Measurements from ENCODE around the gene GRB10.

GRB10 gene

DNA sequence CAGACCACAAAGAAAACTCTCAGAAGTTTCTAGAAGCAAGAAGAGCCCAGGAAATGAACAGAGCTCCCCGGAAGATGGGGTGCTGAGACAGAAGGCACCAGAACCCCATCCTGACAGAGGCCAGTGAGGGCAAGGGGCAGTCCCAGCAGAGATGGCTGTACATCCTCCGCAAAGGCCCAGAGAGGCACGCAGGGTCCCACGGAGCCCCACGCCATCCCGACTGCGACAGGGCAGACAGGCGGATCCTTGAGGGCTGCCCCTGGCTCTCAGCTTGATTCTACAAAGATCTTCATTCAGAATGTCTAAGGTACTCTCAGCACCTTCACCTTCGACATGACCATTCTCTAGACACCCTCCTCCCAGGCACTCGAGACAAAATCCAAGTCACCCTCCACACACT lies 109.6 kb downstream of the GRB10 start:
- Histone ChIP-seq H3K27me3 (ENCODE audit: control insufficient read depth in 1 of 2, insufficient read depth in 2 of 2, low read length in 2 of 2) (no peaks in the 10 kb centered on the region), H3K9me3 (ENCODE audit: low read length) (no peaks in the 10 kb centered on the region), H3K27ac (ENCODE audit: low read depth, low read length) (no peak overlapping the region), H3K36me3 (ENCODE audit: insufficient read depth, low read length) (peaks cover 17% of the 10 kb centered on the region), H3K4me1 (ENCODE audit: insufficient read depth, low read length) (peaks cover 48% of the 10 kb centered on the region), H3K4me3 (ENCODE audit: low read depth in 1 of 2, low read length in 2 of 2) (no peak overlapping the region), H3K9ac (ENCODE audit: low read length) (no peak overlapping the region)

DNA sequence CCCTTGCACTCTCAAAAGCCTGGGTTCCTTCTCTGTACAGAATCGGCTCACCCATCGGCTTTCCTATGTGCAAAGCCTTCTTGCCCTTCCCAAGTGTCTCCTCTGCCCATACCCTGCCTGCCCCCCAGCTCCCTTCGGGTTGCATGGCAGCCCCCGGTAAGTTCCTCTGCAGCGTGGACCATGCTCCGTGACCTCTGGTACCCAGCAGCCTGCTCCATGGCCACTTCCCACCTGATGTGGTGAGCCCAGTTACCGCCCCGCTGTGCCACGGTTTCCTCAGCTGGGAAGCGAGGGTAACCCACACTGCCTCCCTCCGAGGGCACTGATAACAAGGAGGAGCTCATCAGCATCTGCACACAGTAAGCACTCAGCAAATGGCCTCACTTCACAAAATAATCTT lies 110.7 kb downstream of the GRB10 start:
- no peak overlapping the region for H3K27ac ChIP-seq (ENCODE audit: low read depth, low read length)
- H3K9ac ChIP-seq (ENCODE audit: low read length) = no peak overlapping the region
- H3K27me3 ChIP-seq (ENCODE audit: control insufficient read depth in 1 of 2, insufficient read depth in 2 of 2, low read length in 2 of 2) = no peaks in the 10 kb centered on the region
- H3K9me3 ChIP-seq (ENCODE audit: low read length) = no peaks in the 10 kb centered on the region
- H3K36me3 ChIP-seq (ENCODE audit: insufficient read depth, low read length) = peaks cover 17% of the 10 kb centered on the region
- peaks cover 48% of the 10 kb centered on the region for H3K4me1 ChIP-seq (ENCODE audit: insufficient read depth, low read length)
- no peak overlapping the region for H3K4me3 ChIP-seq (ENCODE audit: low read depth in 1 of 2, low read length in 2 of 2)

DNA sequence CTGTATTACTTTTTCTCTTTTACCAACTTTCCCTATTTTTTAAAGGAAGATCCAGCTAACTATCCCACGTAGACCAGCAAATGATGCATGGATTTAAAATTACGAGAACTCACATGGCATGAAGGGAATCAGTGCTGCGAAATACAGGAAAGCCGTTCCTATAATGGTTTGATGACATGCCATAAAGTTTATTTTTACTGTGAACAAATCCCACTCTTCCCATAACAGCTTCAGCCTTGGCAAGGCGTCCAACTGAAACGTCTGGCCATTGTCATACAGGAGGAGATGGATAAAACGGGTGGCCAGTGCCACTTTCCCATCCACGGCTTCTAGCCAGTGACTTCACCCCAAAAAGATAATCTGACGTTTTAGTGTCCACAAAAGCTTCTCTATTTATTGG lies 111.3 kb downstream of the GRB10 start:
- Histone ChIP-seq H3K9me3 (ENCODE audit: low read length) (no peaks in the 10 kb centered on the region), H3K36me3 (ENCODE audit: insufficient read depth, low read length) (peaks cover 17% of the 10 kb centered on the region), H3K4me3 (ENCODE audit: low read depth in 1 of 2, low read length in 2 of 2) (no peak overlapping the region), H3K9ac (ENCODE audit: low read length) (no peak overlapping the region), H3K27me3 (ENCODE audit: control insufficient read depth in 1 of 2, insufficient read depth in 2 of 2, low read length in 2 of 2) (no peaks in the 10 kb centered on the region), H3K4me1 (ENCODE audit: insufficient read depth, low read length) (peaks cover 44% of the 10 kb centered on the region), H3K27ac (ENCODE audit: low read depth, low read length) (no peak overlapping the region)

DNA sequence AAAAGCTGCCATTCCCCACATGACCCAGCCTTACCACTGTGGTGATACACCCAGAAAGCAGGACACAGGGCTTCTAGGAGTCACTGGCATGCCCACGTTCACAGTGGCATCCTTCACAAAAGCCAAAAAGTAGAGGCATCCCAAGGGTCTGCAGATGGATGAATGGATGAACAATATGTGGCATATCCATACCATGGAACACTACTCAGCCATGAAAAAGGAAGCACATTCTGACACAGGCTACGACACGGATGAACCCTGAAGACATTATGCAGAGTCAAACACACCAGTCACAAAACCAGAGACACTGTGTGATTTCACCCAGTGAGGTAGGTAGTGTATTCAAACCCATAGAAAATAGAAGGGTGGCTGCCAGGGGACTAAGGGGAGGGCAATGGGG lies 112.8 kb downstream of the GRB10 start:
- H3K9ac ChIP-seq (ENCODE audit: low read length) = no peak overlapping the region
- H3K27me3 ChIP-seq (ENCODE audit: control insufficient read depth in 1 of 2, insufficient read depth in 2 of 2, low read length in 2 of 2) = no peaks in the 10 kb centered on the region
- peaks cover 17% of the 10 kb centered on the region for H3K36me3 ChIP-seq (ENCODE audit: insufficient read depth, low read length)
- peaks cover 44% of the 10 kb centered on the region for H3K4me1 ChIP-seq (ENCODE audit: insufficient read depth, low read length)
- no peaks in the 10 kb centered on the region for H3K9me3 ChIP-seq (ENCODE audit: low read length)
- no peak overlapping the region for H3K27ac ChIP-seq (ENCODE audit: low read depth, low read length)
- no peak overlapping the region for H3K4me3 ChIP-seq (ENCODE audit: low read depth in 1 of 2, low read length in 2 of 2)

DNA sequence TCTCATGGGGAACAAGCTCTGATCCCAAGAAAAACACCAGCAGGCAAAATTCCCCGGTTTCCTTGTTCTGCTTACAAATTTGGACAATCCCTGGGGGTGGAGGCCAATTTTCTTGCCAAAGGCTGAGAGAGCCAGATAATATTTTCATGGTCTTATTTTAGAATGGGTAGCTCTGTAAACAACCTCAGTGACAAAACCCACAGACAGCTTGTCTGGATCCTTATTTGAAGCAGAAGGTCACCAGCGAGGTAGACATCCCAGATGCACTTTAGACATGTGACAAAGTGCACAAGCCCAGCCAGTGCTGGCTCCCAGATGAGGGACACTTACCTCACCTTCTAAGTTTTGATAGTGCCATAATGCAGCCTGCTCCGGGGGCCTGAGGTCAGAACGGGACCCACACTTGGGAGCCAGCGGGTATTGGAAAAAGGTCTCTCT lies 114.9 kb downstream of the GRB10 start:
- Histone ChIP-seq H3K9me3 (ENCODE audit: low read length) (no peaks in the 10 kb centered on the region), H3K27me3 (ENCODE audit: control insufficient read depth in 1 of 2, insufficient read depth in 2 of 2, low read length in 2 of 2) (no peaks in the 10 kb centered on the region), H3K36me3 (ENCODE audit: insufficient read depth, low read length) (peaks cover 5% of the 10 kb centered on the region), H3K4me1 (ENCODE audit: insufficient read depth, low read length) (peaks cover 39% of the 10 kb centered on the region), H3K9ac (ENCODE audit: low read length) (peak overlapping the region; percentile 7), H3K27ac (ENCODE audit: low read depth, low read length) (peak overlapping the region; percentile 55), H3K4me3 (ENCODE audit: low read depth in 1 of 2, low read length in 2 of 2) (peak overlapping the region in 1 of 2 donors; percentile 1)

DNA sequence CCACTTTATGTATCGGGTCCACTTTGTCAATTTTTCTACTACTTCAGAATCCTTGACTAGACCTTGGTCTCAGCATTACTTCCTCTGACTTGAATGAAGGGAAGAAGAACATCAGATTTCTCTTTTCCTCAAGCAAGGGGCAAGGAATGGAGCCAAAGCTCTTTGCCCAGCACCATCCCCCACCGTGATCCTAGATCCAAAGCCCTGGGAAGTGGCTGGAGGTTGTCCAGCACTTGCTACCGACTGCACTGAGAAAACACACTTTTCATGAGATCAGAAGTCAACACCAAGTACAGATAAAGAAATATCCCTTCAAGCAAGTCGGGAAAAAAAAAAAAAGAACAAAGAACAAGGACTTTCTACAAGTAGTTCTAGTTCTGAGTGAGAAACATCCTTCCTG lies 115.4 kb downstream of the GRB10 start:
- Histone ChIP-seq H3K4me3 (ENCODE audit: low read depth in 1 of 2, low read length in 2 of 2) (peak overlapping the region in 1 of 2 donors; percentile 7), H3K27ac (ENCODE audit: low read depth, low read length) (peak overlapping the region; percentile 55), H3K36me3 (ENCODE audit: insufficient read depth, low read length) (peaks cover 3% of the 10 kb centered on the region), H3K4me1 (ENCODE audit: insufficient read depth, low read length) (peaks cover 39% of the 10 kb centered on the region), H3K27me3 (ENCODE audit: control insufficient read depth in 1 of 2, insufficient read depth in 2 of 2, low read length in 2 of 2) (no peaks in the 10 kb centered on the region), H3K9ac (ENCODE audit: low read length) (peak overlapping the region; percentile 7), H3K9me3 (ENCODE audit: low read length) (no peaks in the 10 kb centered on the region)

DNA sequence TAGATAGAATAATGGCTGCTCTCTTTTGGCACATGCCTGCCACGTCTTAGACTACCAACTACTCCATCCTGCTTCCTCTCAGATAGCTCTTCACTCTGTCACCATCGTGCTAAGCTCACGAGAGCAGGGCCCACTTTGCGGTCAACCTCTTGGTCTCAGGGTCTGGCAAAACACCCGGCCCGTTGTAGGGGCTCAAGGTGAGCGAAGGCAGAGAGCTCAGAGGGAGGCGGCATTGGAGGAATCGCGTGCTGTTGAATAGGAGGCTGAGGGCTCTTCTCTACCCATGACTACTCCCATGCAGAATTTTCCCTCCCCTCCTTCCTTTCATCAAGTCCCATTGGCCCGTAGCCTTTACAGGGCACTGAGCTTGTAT lies 116.6 kb downstream of the GRB10 start:
- no peaks in the 10 kb centered on the region for H3K27me3 ChIP-seq (ENCODE audit: control insufficient read depth in 1 of 2, insufficient read depth in 2 of 2, low read length in 2 of 2)
- H3K4me1 ChIP-seq (ENCODE audit: insufficient read depth, low read length) = peaks cover 39% of the 10 kb centered on the region
- H3K27ac ChIP-seq (ENCODE audit: low read depth, low read length) = no peak overlapping the region
- peaks cover under 1% of the 10 kb centered on the region for H3K36me3 ChIP-seq (ENCODE audit: insufficient read depth, low read length)
- H3K9ac ChIP-seq (ENCODE audit: low read length) = no peak overlapping the region
- no peak overlapping the region for H3K4me3 ChIP-seq (ENCODE audit: low read depth in 1 of 2, low read length in 2 of 2)
- H3K9me3 ChIP-seq (ENCODE audit: low read length) = no peaks in the 10 kb centered on the region

DNA sequence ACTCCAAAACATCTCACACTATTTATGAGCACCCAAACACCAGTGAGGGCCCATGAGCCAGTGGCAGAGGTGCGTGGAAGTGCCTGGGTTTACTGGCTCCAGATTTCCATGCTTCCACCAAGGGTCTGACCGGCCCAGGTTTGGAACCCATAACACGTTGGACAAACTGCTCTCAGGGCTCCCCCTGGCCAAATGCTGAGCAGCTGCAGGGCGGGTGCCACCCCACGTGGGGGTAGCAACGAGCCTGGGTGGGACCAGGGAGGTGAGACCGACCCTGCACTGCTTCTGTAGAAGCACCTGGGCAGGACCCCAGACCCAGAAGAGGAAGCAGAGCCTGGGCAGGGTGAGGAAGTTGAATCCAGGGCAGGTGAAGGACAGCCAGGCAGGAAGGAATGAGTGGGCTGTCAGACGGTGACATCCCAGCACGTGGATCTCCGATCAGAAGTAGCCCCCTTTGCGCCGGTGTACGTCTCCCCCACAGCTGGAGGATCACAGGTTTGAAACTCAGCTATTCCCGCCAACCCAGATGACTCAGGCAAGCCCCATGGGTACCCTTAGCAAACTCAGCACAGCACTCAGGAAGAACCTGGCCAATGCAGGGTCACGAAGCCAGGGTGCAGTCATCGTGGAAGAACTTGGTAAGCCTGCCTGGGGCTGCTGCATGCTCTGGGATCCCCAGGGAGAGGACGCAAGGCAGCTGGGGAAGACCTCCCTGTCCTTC lies 117.1 kb downstream of the GRB10 start:
- Histone ChIP-seq H3K27ac (ENCODE audit: low read depth, low read length) (no peak overlapping the region), H3K4me1 (ENCODE audit: insufficient read depth, low read length) (peaks cover 34% of the 10 kb centered on the region), H3K9me3 (ENCODE audit: low read length) (no peaks in the 10 kb centered on the region), H3K36me3 (ENCODE audit: insufficient read depth, low read length) (peaks cover 5% of the 10 kb centered on the region), H3K9ac (ENCODE audit: low read length) (no peak overlapping the region), H3K4me3 (ENCODE audit: low read depth in 1 of 2, low read length in 2 of 2) (no peak overlapping the region), H3K27me3 (ENCODE audit: control insufficient read depth in 1 of 2, insufficient read depth in 2 of 2, low read length in 2 of 2) (no peaks in the 10 kb centered on the region)

DNA sequence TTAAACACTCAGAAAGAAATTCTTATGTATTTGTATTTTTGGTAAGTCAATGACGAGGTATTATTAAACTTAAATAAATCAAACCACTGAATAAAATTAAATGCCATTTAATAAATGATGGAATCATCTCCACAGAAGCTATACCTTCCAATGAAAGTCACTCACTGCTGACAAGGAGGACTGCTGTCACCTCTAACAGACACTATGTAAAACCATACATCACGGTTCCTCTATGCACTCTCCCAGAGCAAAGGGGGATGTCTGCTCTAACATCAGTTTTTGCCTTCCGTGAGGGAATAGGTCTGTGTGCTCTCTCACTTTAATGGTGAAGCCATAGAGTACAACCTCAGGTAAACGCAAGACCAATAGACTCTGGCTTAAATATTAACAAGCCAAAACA lies 117.8 kb downstream of the GRB10 start:
- Histone ChIP-seq H3K4me3 (ENCODE audit: low read depth in 1 of 2, low read length in 2 of 2) (no peak overlapping the region), H3K9ac (ENCODE audit: low read length) (no peak overlapping the region), H3K9me3 (ENCODE audit: low read length) (no peaks in the 10 kb centered on the region), H3K27me3 (ENCODE audit: control insufficient read depth in 1 of 2, insufficient read depth in 2 of 2, low read length in 2 of 2) (no peaks in the 10 kb centered on the region), H3K36me3 (ENCODE audit: insufficient read depth, low read length) (peaks cover 5% of the 10 kb centered on the region), H3K4me1 (ENCODE audit: insufficient read depth, low read length) (peaks cover 34% of the 10 kb centered on the region), H3K27ac (ENCODE audit: low read depth, low read length) (no peak overlapping the region)

DNA sequence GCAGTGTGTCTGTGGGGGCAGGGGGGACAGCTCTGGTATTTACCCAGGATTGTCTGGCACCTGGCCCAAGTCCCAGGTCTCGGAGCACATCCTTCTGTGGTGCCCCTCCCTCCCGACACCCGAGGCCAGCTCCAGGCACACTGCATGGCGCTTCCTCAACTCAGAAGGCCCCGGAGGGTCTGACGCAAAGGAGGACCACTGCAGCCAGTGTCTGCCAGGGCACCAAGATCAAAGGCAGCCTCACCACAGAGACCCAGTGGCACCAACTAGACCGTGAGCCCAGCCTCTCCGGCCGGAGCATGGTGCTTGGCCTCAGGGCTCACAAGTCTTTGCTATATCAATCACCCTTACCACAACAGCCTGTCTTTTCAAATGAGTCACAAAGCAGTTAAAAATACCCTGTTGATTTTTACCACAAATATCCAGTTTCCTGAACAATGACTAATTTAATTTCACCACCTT lies 118.2 kb downstream of the GRB10 start:
- no peak overlapping the region for H3K27ac ChIP-seq (ENCODE audit: low read depth, low read length)
- no peak overlapping the region for H3K4me3 ChIP-seq (ENCODE audit: low read depth in 1 of 2, low read length in 2 of 2)
- H3K27me3 ChIP-seq (ENCODE audit: control insufficient read depth in 1 of 2, insufficient read depth in 2 of 2, low read length in 2 of 2) = no peaks in the 10 kb centered on the region
- peaks cover 5% of the 10 kb centered on the region for H3K36me3 ChIP-seq (ENCODE audit: insufficient read depth, low read length)
- H3K9me3 ChIP-seq (ENCODE audit: low read length) = no peaks in the 10 kb centered on the region
- peaks cover 34% of the 10 kb centered on the region for H3K4me1 ChIP-seq (ENCODE audit: insufficient read depth, low read length)
- H3K9ac ChIP-seq (ENCODE audit: low read length) = no peak overlapping the region

DNA sequence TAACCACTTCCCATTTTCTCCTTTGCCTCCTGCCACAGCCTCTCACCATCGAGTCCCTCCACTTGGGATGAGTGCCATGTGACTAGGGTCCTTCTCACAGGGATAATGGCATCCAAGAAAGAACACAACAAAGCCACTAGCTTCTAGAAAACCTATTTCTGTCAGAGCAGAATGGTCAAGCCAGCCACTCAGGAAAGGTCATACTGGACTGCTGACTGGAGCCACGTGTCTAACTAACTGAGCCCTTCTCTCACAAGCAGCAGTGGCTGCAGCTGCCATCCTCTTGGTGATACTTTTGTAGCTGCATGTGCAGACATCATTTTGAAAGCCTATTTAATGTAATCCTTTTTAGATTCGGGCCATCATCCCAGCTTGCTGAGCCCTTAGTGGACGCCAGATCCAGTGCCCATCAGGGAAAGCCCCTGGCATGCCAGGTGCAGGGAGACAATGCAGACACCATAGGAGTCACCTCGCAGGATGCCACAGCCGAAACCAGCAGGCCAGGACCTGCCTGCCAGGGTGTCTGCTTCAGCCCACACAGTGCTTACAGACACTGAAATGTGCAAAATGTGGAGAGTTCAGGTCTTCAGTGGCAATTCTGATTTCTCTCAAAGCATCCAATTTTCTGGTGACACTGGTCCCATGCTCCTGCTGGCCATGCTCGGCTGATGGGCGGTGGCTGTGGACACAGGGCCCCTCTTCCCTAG lies 119.1 kb downstream of the GRB10 start:
- H3K4me3 ChIP-seq (ENCODE audit: low read depth in 1 of 2, low read length in 2 of 2) = no peak overlapping the region
- no peak overlapping the region for H3K9ac ChIP-seq (ENCODE audit: low read length)
- no peaks in the 10 kb centered on the region for H3K9me3 ChIP-seq (ENCODE audit: low read length)
- peaks cover 5% of the 10 kb centered on the region for H3K36me3 ChIP-seq (ENCODE audit: insufficient read depth, low read length)
- H3K27ac ChIP-seq (ENCODE audit: low read depth, low read length) = no peak overlapping the region
- no peaks in the 10 kb centered on the region for H3K27me3 ChIP-seq (ENCODE audit: control insufficient read depth in 1 of 2, insufficient read depth in 2 of 2, low read length in 2 of 2)
- peaks cover 32% of the 10 kb centered on the region for H3K4me1 ChIP-seq (ENCODE audit: insufficient read depth, low read length)

DNA sequence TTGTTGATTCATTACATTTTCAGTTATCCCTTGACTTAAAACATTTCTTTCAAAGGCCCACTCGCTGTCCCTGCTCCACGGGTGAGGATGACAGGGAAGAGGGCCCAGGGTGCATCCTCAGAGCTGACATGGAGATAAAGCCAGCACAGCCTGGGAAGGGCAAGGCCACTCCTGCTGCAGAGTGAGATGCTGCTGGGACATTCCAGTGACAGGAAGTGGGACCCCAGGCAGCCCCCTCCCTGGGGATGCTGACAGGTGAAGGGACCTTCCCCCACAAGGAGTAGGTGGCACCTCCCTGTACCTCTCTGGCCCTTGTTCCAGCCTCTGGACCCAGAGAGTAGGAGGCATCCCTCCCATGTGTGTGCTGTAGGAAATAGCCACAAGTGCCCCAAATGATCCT lies 119.7 kb downstream of the GRB10 start:
- H3K4me1 ChIP-seq (ENCODE audit: insufficient read depth, low read length) = peaks cover 31% of the 10 kb centered on the region
- H3K27ac ChIP-seq (ENCODE audit: low read depth, low read length) = no peak overlapping the region

More for the DNA sequence above, 119.7 kb downstream of the GRB10 start:
- Histone ChIP-seq H3K27me3 (ENCODE audit: control insufficient read depth in 1 of 2, insufficient read depth in 2 of 2, low read length in 2 of 2) (no peaks in the 10 kb centered on the region), H3K9me3 (ENCODE audit: low read length) (no peaks in the 10 kb centered on the region), H3K36me3 (ENCODE audit: insufficient read depth, low read length) (peaks cover 5% of the 10 kb centered on the region), H3K4me3 (ENCODE audit: low read depth in 1 of 2, low read length in 2 of 2) (no peak overlapping the region), H3K9ac (ENCODE audit: low read length) (no peak overlapping the region)
